GM19455 (cell line): ENCODE results near the gene TECPR2.
"Not testable (repeated sequence)": the region's sequence is repeated elsewhere in the genome, so short reads cannot be mapped to it uniquely, and the experiment has no call there.

Experiments used
- ATAC-seq: cut with Tn5 transposase; IDR thresholded peaks from one replicate; pipeline ENCODE4 v1.9.1; 2021; ENCODE audit not compliant: unreplicated experiment

Gene TECPR2

GRCh38 chr14:102507857-102508312 lies 145.1 kb downstream of the TECPR2 start:
- no peak for ATAC-seq

GRCh38 chr14:102508410-102508773 lies 145.7 kb downstream of the TECPR2 start:
- ATAC-seq = no peak

- ATAC-seq = peak; percentile 9
These were observed 146.3 kb downstream of the TECPR2 start for GRCh38 chr14:102508774-102509745.

- peak; percentile 76 for ATAC-seq
These were observed 147.2 kb downstream of the TECPR2 start, which contains the start of gene ANKRD9 for GRCh38 chr14:102509746-102510615. Gene ANKRD9, minus strand, starts transcription at chr14:102509776. Its CDS starts 1,887 bp downstream, at chr14:102507889.

GRCh38 chr14:102510616-102511520 lies 148.1 kb downstream of the TECPR2 start:
- ATAC-seq = no peak

GRCh38 chr14:102511538-102511937 lies 148.8 kb downstream of the TECPR2 start:
- no peak for ATAC-seq

GRCh38 chr14:102512793-102513300 lies 150.1 kb downstream of the TECPR2 start:
- no peak for ATAC-seq

GRCh38 chr14:102513899-102514772 lies 151.4 kb downstream of the TECPR2 start:
- no peak for ATAC-seq

- ATAC-seq = no peak
These were observed 152.4 kb downstream of the TECPR2 start for GRCh38 chr14:102514987-102515733.

- peak; percentile 59 for ATAC-seq
These were observed 154.0 kb downstream of the TECPR2 start for GRCh38 chr14:102516531-102517391.

- peak; percentile 19 for ATAC-seq
These were observed 154.8 kb downstream of the TECPR2 start for GRCh38 chr14:102517392-102518062.

GRCh38 chr14:102518063-102518648 lies 155.4 kb downstream of the TECPR2 start:
- no peak for ATAC-seq

GRCh38 chr14:102519709-102520108 lies 157.0 kb downstream of the TECPR2 start:
- ATAC-seq = not testable (repeated sequence)

- ATAC-seq = no peak
These were observed 160.4 kb downstream of the TECPR2 start for GRCh38 chr14:102523200-102523568.

- ATAC-seq = no peak
These were observed 161.1 kb downstream of the TECPR2 start for GRCh38 chr14:102523569-102524450.
